Superior temporal gyrus (tissue), 1 donor: ENCODE results near the gene METAP2.

Experiments used
- DNase-seq: peaks from one replicate; pipeline ENCODE4 v3.0.0-alpha.2; 2016; ENCODE audit errors: extremely low spot score

Gene METAP2

DNA sequence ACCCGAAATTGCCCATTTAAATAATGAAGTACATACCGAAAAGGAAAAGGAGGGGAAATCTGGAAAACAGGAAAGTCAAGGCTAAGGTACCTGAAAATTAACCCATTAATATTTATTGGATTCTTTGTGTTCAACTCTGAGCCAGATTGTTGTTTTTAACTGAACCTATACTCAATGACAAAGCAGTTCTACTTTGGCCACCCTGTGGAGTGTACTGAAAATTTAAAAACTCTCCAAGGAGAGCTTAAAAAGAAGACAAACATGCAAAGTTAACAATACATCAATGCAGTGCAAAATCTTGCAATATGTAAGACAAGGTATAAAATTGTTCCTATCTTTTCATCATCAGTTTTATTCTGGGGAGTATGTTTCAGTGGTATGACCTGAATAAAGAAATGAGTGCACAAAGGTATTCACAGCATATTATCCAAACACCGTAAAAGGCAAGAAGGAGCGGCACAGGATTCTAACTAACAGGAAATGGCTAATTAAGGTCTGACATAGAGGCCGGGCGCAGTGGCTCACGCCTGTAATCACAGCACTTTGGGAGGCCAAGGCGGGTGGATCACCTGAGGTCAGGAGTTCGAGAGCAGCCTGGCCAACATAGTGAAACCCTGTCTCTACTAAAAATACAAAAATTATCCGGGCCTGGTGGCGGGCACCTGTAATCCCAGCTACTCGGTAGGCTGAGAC lies 75.6 kb downstream of the METAP2 start:
- DNase-seq: no peak

DNA sequence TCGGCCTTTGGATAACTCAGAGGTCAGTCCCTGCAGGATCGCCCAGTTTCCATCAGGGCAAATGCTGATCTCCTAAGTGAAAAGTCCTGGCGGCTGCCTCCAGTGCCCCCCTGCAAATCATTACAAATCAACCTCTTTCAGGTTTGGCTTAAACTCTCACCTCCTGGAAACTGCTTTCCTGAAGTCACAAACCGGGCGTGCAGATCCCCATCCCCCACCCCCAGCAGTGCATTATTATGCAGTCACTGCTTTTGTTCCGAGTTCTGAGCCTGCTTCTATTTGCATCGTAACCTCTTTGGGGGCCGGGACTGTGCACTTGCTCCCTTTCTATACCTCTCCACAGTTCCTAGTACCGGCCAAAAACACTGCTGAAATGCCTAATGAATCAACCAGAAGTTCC lies 77.4 kb downstream of the METAP2 start, which contains the start of gene USP44:
Gene USP44 (minus strand): TSS at position 172 of the 400 bp plus-strand sequence. CDS start 17,220 bp downstream, outside the sequence.
- no peak for DNase-seq

DNA sequence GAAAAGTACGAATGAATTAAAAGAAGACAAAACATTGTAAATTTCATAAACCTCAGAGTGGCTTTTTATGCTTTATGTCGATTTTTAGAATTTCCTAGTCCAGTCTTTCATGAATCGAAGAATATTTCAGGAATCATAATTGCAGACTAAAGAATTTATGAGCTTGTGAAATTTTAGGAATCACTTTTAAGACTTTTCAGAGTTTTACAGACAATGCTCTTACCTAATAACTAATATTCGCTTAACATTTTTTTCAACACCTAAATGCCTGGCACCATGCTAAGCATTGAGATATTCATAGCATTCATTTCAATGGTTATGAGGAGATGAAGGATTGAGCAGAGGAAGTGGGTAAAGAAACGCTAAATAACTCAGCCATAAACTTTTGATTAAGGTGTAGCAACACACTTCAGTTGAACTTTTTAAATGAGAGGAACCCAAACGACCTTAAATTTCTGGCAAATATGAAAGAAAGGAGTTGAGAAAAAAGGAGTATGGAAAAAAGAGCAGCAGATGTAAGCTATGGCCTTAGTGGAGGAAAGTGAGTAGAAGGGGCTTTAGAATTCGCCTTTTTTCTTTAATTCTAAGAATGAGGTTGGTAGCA lies 78.1 kb downstream of the METAP2 start:
- DNase-seq: no peak

DNA sequence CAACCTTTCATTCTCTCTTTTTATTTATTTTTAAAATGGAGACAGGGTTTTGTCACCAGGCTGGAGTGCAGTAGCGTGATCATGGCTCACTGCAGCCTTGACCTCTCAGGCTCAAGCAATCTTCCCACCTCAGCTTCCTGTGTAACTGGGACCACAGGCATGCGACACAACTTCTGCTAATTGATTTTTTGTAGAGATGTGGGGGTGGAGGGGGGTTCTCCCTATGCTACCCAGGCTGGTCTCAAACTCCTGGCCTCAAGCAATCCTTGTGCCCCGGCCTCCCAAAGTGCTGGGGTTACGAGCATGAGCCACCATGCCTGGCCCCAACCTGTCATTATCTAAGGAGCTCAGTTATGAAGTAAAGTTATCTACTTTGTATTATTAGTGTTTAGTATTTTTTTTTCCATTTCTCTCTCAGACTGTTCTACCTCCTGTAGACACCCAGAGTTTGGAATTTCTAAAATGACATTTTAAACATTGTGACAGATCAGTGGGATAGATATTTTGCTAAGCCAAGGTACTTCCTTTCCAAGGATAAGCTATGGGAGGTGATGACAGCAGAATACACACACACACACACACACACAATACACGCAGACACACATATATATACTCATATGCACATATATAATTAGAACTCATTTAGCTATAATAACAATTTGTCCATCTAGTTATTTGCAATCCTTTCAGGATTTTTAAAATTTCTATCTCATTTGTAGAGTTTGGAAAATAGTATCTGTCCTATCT lies 79.4 kb downstream of the METAP2 start:
- no peak for DNase-seq

DNA sequence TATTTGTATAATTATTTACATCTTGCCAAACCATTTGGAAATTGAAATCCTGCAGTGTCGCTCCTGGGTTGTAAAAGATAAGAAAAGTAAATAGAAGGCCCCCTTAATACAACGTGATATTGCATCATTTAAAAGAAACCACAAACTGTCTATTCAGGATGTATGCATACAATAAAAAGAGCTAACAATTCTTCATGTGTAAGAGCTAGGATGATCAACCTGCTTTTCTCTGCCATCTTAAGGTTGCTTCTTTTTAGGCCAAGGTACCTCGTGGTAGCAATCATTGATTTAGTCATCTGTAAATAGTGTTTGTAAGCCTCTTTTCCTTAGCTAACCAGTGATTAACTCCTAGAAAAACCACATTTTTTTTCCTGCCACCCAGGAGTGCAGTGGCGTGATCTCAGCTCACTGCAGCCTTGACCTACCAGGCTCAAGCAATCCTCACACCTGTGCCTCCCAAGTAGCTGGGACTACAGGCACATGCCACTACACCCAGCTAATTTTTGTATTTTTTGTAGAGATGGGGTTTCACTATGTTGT lies 80.7 kb downstream of the METAP2 start:
- DNase-seq: no peak

DNA sequence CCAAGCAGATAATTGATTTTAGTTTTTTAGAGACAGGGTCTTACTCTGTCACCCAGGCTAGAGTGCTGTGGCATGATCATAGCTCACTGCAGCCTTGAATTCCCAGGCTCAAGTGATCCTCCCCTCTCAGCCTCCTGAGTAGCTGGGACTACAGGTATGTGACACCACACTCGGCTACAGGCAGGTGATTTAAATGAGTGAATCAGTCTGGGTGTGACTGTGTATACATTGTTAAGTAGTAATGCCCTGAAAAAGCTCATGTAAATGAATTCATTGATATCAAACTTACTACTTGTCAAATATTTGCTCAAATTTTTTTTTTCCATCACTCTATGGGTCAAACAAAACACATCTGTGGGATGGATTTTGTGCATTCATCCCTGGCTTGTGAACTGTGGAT lies 83.7 kb downstream of the METAP2 start:
- DNase-seq: no peak
